PC-3 (cell line): ENCODE measurements around the gene IDI2.

Source experiments
- CTCF ChIP-seq: fragments of 300-600 bp; sonication (generic); conservative IDR thresholded peaks from 2 replicates; pipeline ENCODE4 v1.5.1; 2017; ENCODE audit warnings: antibody characterized with exemption, low read depth, mild to moderate bottlenecking, low read length
- EZH2 ChIP-seq: fragments of 300-600 bp; sonication (generic); IDR thresholded peaks from one replicate; pipeline ENCODE4 v1.6.1; 2017; ENCODE audit warnings: antibody characterized with exemption, mild to moderate bottlenecking, low read length; ENCODE audit not compliant: unreplicated experiment
- EZH2phosphoT487 ChIP-seq: fragments of 300-600 bp; sonication (generic); IDR thresholded peaks from 2 replicates; pipeline ENCODE4 v1.6.1; 2018; ENCODE audit warnings: mild to moderate bottlenecking, antibody characterized with exemption, low read length, borderline replicate concordance

- TF ChIP-seq CTCF (no peak), EZH2 (no peak), EZH2phosphoT487 (no peak)
Observed at GRCh38 chr10:1050145-1050544, 24.5 kb upstream of the IDI2 start.
